HG02763 (cell line): ENCODE measurements around the gene FAM83G.

Experiments
- ATAC-seq: cut with Tn5 transposase; IDR thresholded peaks from one replicate; pipeline ENCODE4 v1.9.1; 2021; ENCODE audit warnings: mild to moderate bottlenecking, moderate library complexity; ENCODE audit not compliant: unreplicated experiment

Gene FAM83G

DNA sequence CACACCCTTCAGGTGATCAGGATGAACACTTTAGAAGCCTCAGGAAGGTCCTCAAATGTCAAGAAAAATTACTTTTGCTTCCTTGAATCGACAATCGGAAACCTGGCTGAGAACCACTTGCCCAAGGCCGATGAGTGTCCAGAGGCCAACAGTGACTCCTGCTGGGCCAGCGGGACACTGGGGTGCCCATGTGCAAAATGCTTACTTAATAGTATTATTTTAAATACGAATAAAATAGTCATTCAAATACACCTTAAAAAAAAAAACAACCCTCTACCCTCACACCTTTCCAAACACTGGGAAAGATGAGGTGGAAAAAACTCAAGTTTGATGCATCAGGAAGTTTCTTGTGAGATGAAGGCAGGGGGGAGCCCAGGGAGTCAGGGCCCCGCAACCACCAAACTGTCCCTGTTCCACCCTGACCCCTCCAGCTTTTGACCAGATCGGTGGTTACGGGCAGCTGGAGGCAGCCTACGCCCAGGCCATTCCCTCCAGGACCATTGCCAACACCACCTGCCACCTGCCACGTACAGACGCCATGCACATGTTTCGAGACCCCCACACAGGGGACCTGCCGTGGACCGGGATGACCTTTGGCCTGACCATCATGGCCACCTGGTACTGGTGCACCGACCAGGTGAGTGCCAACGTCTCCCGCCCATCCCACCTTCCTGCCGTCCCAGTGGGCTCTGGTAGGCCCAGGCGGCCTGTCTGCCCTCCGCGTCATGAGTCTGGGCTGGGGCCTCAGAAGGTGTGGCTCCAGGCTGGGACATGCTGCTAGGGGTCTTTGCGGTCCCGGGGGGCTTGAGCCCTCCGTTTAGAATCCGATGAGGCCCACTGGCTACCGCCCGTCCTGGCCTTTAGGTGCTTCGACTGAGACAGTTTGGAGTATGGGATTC is 33.7 kb downstream of the FAM83G start:
- no peak for ATAC-seq

DNA sequence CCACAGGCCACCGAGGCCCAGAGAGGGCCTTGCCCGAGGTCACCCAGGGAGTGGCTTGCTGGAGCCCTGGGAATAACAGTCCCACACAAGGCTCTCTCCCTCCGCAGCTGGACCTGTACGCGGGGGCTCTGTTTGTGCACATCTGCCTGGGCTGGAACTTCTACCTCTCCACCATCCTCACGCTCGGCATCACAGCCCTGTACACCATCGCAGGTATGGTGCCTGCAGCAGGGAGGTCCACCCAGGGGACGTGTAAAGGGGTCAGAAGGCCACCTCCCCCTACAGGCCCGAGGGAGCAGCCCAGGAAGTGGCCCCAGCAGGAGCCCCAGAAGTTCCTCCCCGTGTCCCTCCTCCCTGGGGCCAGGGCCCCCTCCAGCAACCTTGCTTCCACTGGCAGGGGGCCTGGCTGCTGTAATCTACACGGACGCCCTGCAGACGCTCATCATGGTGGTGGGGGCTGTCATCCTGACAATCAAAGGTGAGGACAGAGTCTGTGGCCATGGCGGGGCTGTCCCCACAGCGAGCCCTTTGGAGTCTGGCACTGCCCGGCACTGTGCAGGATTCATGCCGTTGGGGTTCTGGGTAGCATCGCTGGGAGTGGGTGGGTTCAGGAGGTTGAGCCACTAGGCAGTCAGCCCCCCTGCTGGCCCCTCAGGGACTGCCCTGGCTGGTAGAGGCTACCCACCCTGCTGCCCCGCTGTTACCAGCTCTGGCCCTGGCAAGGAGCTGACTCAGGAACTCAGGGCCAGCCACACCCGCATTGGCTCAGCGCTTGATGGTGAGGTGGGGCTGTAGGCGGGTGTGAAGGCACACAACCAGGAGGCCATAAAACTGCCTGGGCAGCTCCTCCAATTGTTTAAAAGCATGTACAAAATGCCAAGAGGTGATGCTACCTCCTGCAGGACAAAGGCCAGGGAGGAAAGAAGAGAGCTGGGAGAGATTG is 35.3 kb downstream of the FAM83G start:
- ATAC-seq: no peak

DNA sequence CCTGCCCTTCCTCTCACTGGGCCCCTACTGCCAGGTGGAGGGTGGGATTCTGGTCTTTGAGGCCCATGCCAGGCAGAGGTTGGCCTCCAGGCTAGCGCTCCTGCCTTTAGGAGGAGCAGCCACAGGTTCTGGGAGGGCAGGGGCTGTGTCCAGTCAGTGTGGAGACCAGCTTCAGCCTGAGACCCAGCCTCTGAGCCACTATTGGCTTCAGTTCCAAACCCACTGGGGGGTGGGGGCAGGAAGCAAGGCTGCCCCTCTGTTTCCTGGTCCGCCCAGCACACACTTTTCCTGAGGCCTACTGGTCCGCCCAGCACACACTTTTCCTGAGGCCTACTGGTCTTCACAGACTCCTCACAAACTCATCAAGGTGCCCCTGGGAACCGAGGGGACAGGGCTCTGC is 36.2 kb downstream of the FAM83G start:
- ATAC-seq: no peak

DNA sequence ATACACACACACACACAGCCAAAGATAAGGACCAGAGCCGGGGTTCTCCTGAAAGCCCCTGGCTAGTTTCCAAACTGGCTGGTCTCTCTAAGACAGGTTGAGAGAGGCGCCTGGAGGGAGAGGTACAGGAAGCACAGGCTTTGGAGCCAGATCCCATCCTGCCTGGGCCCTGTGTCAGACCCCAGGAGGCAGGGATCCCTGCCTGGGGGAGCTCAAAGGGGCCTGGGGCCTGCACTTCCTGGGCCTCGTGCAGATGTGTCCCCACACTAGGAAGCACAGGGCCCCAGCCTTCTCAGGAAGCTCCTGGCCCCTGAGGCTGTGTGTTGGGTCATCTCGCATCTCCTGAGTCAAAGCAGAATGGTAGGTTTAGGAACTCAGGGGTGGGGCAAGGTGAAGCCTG is 36.6 kb downstream of the FAM83G start:
- ATAC-seq: no peak

DNA sequence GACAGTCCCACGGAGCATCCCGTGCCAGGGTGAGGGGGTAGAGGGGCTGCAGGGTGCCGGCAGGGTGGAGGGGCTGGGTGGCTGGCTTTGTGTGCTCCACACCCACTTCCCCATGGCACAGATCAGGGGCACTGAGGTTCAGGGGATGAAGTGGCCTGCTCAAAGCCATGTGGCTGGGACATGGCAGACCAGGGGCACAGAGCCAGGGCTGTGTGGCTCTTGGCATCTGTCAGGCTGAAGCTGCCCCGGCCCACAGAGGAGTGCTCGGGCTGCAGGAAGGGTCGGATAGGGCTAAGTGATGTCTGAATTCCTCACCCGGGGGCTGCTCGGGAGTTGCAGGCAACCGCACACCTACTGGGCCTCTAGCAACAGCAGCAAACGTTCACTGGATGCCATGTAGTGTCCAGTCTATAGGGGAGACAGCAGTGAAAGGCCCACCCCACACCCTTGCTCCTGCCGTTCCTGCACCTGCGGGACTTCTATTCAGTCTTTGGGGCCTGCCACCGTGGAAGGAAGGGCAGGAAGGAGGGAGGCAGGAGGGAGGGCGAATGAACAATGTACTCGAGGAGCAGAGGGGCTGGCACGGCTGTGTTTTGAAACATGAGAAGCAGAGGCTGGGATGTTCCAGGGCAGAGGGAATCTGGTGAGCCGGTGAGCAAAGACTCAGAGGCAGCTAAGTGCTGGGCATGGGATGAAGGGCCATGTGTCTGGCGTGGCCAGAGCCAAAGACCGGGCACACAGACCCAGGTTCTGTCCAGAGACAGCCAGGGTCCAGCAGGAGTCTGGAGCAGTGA is 37.5 kb downstream of the FAM83G start:
- no peak for ATAC-seq

DNA sequence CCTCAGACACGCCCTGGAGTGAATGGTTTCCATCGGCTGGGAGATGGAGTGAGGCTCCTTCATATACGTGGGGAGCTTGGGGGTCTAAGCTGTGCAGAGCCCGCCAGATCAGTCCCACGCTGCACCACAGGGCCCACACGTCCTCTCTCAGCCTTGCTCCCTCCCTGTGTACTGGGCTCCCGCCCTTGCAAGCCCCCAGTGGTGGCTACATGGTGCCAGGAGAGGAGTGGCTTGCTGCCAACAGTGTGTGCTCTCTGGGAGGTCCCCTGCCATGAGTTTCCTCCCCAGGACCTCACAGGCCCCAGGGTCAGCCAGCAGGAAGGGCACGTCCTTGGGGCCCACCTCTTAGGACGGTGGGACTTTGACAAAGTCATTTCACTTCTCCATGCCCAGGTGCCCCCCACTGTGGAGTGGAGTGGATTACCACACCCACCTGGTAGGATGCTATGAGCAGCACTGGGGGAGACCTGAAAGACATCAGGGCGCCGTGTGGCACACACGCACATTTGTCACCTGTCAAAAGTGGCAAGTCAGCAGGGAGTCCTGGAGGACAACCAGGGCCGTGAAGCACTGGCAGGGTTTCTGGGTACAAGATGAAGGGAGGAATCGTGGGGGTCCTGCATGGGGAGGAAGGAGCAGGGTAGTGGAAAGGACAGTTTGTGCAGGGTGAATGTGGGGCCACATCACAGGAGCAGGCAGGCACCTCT is 38.9 kb downstream of the FAM83G start:
- no peak for ATAC-seq

DNA sequence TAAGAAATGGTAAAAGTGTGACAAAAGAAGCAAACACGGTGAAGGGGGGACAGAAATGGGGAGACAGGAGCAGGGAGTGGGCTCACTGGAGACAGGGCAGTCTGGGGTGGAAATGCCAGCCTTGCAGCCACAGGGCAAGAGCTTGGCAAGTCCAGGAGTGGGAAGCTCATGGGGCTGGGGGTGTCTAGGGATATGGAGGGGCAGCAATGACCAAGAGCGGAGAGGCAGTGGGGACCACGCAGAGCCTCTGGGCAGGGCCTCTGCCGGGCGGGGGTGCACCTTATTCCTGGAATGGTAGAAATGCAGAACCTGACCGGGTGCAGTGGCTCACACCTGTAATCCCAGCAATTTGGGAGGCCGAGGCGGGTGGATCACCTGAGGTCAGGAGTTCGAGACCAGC is 40.0 kb downstream of the FAM83G start:
- ATAC-seq: no peak

DNA sequence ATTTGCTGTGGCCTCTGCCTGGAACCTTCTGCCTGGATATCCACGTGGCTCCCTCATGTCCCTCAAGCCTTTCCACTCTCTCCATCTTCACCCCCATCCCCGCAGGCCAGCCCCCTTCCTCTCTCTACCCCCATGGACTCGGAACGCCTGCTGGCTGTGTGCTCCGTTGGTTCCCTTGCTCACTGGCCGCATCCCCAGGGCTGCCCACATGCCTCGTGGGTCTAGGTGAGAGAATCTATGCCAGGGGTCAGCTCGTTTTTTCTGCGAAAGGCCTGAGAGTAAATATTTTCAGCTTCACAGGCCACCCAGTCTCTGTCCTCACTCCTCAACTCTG is 40.6 kb downstream of the FAM83G start:
- no peak for ATAC-seq

DNA sequence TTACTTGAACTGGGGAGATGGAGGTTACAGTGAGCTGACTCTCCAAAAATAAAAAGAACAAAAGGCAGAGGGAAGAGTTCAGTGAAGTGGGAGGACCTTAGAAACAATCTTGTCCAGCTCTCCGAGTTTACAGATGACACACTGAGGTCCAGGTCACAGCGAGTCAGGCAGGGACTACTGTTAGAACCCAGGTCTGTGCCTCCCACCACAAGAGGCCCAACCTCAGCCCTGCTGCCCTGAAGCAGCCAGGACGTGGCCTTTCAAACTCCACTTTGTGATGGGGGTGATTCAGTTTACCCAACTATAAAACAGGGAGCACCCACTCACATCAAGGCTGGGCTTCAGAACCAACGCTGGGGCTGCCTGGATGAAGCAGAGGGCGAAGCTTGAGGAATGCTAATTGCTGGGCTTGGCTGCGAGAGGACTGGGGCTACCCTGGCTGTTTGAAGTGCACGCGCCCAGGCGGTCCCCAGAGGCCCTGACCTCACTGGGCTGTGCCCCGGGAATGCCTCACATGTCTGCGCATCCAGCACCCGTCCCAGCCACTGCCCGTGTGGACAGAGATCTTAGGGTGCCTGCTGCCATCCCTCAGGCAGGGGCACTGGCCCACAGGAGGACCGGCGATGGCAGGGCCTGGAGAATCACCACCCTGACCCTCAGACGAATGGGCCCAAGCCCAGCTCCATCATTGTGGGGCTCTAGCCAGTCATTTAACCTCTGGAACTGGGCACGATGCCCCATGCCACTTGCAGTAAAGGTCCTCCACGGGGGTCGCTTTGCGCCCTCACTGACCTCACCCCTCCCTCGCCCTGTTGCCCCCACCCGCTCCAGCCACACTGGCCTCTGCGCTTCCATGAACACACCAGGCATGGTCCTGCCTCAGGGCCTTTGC is 41.2 kb downstream of the FAM83G start:
- no peak for ATAC-seq

DNA sequence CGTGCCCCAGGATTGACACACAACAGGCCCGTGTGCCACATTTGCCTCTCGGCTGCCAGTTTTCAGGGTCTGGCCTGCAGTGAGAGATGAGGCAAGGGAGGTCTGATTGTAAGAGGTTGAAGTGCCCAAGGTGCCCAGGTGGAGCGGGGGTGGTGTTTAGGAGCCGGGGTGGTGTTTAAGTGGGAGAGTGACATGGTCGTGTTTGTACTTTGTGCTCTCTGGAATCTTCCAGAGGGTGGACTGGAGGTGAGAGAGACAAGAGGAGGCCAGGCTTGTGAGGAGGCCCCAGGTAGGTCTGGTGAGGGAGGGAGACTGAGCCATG is 42.1 kb downstream of the FAM83G start:
- no peak for ATAC-seq

DNA sequence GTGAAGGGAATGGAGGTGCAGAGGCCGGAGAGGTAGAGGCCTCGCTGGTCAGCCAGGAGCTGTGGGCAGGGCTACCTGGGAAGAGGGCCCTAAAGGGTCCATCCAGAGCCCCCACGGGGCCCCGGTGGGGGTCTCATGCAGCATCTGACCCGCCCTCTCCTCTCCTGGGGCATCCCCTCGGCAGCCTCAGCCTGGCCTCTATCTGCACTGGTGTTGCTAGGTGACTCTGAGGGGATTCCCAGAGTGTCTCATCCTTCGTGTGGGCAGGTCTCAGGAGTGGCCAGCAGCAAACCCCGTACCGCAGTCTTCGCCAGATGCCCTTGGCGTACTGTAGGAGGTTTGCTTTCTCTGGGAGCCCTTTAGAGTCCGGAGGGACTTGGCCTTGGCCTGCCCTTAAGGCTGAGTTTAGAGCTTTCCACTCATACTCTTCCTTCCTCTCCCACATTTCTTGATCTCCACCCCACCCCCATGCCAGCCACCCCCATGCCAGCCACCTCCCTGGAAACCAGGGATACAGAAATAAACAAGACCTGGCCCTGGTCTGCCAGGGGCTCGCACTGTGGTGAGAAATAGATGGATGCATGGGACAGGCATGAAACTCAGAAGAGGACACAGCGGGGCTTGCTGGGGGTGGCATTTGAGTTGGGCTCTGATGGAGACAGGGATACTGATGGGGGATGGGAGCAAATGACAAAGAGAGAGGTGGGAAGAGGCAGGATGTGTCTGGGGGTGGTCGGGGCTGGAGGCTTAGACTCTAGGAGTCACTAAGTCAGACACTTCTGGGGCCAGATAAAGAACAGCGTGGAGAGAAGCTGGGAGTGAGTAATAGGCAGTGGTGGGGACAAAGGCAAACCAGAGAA is 42.7 kb downstream of the FAM83G start:
- no peak for ATAC-seq

DNA sequence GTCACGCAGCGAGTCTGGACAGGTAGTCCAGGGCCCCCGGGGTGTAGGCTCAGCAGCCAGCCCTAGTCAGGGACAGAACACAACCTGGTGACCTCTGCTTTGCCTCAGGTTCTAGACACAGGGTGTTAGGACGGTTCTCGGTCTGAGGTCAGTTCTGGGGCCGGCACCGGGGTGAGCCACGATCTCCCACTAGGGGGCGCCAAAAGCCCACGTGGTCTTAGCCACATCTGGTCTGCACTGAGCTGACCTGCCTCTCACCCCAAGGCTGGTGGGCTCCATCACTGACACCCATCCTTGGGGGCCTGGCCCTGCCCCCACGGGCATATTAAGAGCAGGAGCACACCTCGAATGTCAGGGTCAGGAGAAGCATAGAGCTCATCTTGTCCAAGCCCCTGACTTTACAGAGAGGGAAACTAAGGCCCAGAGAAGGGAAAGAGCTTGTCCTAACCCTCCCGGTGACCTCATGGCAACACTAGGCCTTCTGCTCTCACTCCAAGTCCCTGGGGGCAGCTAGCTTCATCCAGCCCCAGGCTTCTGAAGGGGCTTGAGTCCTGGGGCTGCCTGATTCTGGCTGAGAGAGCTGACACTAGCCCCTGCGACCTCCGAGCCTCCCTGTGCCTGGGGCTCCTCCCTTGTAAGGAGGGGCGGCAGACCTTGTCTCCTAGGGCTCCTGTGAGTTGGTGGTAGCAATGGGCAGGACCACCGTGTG is 43.6 kb downstream of the FAM83G start:
- peak; percentile 60 for ATAC-seq

DNA sequence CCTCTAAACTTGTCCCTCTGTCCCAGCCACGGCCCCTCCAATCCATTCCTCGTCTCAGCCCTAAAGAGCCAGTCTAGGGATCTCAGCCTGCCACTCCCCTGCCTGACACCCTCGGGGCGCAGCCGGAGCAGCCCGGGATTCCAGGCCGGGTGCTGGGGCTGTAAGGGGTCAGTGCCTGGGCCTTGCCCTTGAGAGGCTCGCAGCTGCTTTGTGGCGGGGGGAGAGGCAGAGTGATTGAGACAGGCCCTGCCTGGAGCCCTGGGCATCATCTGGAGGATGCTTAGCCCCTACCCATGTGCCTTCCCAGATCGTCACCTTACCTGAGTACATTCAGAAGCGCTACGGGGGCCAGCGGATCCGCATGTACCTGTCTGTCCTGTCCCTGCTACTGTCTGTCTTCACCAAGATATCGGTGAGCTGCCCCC is 44.3 kb downstream of the FAM83G start:
- ATAC-seq: no peak

DNA sequence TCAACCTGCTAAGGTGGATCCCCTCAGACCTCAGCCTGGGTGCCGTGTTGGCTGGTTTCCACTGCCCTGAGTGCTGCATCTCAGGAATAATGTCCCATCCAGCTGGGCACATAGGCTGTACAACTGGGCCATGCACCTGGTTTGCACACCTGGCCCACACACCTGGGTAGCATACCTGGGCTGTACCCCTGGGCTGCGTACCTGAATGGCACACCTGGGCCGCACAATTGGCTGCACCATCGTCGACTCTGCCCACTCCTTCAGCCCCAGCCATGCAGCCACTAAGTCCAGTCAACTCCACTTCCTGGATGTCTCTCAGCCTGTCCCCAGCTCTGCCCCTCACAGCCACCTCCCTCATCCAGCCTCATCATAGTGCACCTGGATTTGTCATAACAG is 44.7 kb downstream of the FAM83G start:
- no peak for ATAC-seq

DNA sequence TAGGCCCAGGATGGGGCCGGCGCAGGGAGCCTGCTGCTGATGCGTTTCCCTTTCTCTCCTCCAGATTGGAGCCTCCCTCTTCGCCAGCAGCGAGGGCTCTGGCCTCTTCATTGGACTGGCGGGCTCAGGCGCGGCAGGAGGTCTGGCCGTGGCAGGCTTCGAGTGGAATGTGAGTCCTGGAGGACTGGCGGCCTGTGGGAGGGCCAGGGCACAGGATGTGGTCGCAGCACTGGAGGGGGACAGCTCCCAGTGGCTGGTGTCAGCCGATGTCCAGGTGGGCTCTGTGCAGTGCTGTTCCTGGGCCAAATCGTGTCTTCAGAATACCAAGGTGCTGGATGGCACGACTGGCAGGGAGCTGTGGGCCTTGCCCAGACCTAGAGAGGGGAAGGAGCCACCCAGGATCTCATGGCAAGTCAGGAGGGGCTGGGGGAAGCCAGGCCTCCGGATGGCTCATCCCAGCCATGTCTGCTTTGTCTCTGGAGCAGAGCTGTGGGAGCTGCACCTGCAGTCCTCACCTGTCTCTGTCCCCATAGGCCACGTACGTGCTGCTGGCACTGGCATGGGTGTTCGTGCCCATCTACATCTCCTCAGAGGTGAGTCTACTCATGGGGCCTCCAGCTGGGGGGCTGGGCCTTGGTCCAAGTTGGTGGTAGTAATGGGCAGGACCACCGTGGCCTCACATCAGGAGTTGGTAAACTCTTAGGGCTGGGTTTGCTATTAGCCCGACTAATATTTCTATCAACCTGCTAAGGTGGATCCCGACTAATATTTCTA is 45.3 kb downstream of the FAM83G start:
- ATAC-seq: no peak

DNA sequence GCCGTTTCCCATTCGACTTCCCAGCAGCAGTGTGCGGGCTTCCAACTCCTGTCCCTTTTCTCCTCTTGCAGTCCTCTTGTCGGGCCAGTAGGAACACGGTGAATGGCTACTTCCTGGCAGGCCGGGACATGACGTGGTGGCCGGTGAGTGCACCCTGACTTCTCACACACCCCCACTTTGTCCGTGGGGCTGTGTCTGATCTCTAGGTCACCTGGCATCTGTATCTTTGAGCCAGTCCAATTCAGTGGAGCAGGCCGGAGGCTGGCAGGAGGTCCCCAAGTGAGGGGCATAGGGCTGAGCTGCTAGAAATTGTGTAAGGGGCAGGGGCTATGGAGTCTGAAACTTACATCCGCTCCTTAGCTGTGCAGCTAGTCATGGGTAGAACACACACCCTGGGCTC is 46.0 kb downstream of the FAM83G start:
- no peak for ATAC-seq

DNA sequence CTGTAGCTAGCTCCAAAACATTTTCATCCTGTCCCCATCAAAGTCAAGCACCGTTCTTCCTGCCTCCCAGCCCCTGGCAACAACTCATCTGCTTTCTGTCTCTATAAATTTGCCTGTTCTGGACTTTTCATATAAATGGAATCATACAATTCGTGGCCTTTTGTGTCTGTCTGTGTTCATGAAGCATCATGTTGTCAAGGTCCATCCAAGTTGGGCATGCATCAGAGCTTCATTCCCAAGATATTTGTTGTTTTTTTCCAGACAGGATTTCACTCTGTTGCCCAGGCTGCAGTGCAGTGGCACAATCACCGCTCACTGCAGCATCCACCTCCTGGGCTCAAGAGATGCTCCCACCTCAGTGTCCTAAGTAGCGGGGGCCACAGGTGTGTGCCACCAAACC is 46.7 kb downstream of the FAM83G start:
- no peak for ATAC-seq
